Measurements from ENCODE around the gene FAM193B. TPM values are rescaled to one million over a fixed set of nuclear protein-coding genes. Genes with fewer than 3 reads are reported as not detected.

Gene FAM193B
- total and polyA plus RNA-seq, 9 of the 15 experiments (the other 6 are each of a cell fraction or from before 2014, with no cell fraction given): 4.4 to 76.4 (median 37.3) TPM

DNA sequence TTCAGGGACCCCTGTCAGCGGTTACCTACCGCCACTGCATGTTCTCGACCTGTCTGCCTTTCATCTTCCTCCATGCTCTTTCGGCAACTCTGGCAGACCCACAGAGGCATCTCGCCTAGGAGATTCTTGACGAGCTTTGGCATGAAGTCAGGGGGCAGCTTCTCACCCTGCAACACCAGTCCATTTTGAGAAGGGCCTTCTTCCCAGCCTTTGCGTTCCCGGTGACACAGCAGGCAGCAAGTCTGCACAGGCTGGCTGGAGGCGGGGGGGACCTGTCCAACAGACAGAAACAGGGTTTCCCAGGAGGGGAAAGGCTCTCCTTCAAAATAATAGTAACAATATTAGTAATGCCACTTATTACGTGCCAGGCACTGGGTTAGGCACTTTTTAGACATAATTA, 15.5 kb downstream of the FAM193B start:
- Histone ChIP-seq H2AFZ (ENCODE audit: low read depth, low read length) (no peak overlapping the region), H3K4me2 (ENCODE audit: insufficient read depth, low read length) (no peak overlapping the region), H3K27me3 (ENCODE audit: control insufficient read depth in 2 of 2, insufficient read depth in 2 of 2, low read length in 2 of 2) (no peaks in the 10 kb centered on the region), H3K9me1 (ENCODE audit: control insufficient read depth, insufficient read depth, low read length) (no peaks in the 10 kb centered on the region), H3K36me3 (ENCODE audit: control insufficient read depth, insufficient read depth, low read length) (peaks cover 91% of the 10 kb centered on the region; the same call in 2 of the 3 replicates), H3K79me2 (ENCODE audit: control insufficient read depth, insufficient read depth, low read length) (peaks cover 17% of the 10 kb centered on the region; the same call in 2 of the 3 replicates), H3K4me1 (replicated peaks in 1 of 2; ENCODE audit: control insufficient read depth in 2 of 2, insufficient read depth in 2 of 2, low read length in 2 of 2) (no peaks in the 10 kb centered on the region), H3K4me3 (no peak overlapping the region), H3K9ac (ENCODE audit: insufficient read depth in 1 of 2, low read depth in 2 of 2, low read length in 2 of 2) (no peak overlapping the region), H4K20me1 (replicated peaks; ENCODE audit: control insufficient read depth, insufficient read depth, low read length) (0 out of 2 replicates have a peak, but pooled peaks cover 3% of the 10 kb centered on the region), H3K9me3 (replicated peaks; ENCODE audit: control insufficient read depth, insufficient read depth, low read depth, low read length) (no peaks in the 10 kb centered on the region), H3K27ac (ENCODE audit: extremely low read depth, low read depth, low read length) (no peak overlapping the region)
- intact Hi-C loops (cut with micrococcal nuclease): no loop called here
- WGBS (ENCODE audit: insufficient coverage, low coverage, missing lambda C conversion rate): 92% methylated on average over 9 of the region's 10 CpGs
- BruUV-seq (replicated peaks): no TSS peak
- ChIA-PET POLR2A (interaction anchor here (1.6 kb wide), 1 partner anchor 9 kb away, joined by 6 read pairs; no protein-coding TSS in a partner anchor), CTCF (ENCODE audit: low intra/inter-chr PET ratio) (no interaction called here)
- ATAC-seq (no peak), FAIRE-seq (no peak), DNase-seq (ENCODE audit: extremely low read depth in 1 of 4, low spot score in 3 of 4) (no peak)
- in situ Hi-C loops (cut with MboI): no loop called here
- TF ChIP-seq, protein P1, sequence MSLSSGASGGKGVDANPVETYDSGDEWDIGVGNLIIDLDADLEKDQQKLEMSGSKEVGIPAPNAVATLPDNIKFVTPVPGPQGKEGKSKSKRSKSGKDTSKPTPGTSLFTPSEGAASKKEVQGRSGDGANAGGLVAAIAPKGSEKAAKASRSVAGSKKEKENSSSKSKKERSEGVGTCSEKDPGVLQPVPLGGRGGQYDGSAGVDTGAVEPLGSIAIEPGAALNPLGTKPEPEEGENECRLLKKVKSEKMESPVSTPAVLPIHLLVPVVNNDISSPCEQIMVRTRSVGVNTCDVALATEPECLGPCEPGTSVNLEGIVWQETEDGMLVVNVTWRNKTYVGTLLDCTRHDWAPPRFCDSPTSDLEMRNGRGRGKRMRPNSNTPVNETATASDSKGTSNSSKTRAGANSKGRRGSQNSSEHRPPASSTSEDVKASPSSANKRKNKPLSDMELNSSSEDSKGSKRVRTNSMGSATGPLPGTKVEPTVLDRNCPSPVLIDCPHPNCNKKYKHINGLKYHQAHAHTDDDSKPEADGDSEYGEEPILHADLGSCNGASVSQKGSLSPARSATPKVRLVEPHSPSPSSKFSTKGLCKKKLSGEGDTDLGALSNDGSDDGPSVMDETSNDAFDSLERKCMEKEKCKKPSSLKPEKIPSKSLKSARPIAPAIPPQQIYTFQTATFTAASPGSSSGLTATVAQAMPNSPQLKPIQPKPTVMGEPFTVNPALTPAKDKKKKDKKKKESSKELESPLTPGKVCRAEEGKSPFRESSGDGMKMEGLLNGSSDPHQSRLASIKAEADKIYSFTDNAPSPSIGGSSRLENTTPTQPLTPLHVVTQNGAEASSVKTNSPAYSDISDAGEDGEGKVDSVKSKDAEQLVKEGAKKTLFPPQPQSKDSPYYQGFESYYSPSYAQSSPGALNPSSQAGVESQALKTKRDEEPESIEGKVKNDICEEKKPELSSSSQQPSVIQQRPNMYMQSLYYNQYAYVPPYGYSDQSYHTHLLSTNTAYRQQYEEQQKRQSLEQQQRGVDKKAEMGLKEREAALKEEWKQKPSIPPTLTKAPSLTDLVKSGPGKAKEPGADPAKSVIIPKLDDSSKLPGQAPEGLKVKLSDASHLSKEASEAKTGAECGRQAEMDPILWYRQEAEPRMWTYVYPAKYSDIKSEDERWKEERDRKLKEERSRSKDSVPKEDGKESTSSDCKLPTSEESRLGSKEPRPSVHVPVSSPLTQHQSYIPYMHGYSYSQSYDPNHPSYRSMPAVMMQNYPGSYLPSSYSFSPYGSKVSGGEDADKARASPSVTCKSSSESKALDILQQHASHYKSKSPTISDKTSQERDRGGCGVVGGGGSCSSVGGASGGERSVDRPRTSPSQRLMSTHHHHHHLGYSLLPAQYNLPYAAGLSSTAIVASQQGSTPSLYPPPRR (CRISPR knock-in tag; IDR thresholded peaks at IDR 0.05; ENCODE audit: borderline replicate concordance): no peak
- no peak for TF ChIP-seq ESRRB (CRISPR knock-in tag; IDR thresholded peaks at IDR 0.05; ENCODE audit: borderline replicate concordance)
- TF ChIP-seq ELF4 (CRISPR knock-in tag; IDR thresholded peaks at IDR 0.05): no peak
- TF ChIP-seq, protein P2, sequence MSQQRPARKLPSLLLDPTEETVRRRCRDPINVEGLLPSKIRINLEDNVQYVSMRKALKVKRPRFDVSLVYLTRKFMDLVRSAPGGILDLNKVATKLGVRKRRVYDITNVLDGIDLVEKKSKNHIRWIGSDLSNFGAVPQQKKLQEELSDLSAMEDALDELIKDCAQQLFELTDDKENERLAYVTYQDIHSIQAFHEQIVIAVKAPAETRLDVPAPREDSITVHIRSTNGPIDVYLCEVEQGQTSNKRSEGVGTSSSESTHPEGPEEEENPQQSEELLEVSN (IDR thresholded peaks at IDR 0.05; ENCODE audit: borderline replicate concordance in 1 of 2, extremely low read depth in 1 of 2, insufficient read depth in 1 of 2, insufficient read length in 1 of 2, low read depth in 1 of 2, low read length in 1 of 2, poor library complexity in 1 of 2, severe bottlenecking in 1 of 2): no peak
- TF ChIP-seq COPS2 (conservative IDR thresholded peaks at IDR 0.05): no peak
- TF ChIP-seq HNRNPL (IDR thresholded peaks at IDR 0.05; ENCODE audit: low read depth, low read length): no peak
- TF ChIP-seq ZNF184 (CRISPR knock-in tag; IDR thresholded peaks at IDR 0.05): no peak
- TF ChIP-seq, protein P3, sequence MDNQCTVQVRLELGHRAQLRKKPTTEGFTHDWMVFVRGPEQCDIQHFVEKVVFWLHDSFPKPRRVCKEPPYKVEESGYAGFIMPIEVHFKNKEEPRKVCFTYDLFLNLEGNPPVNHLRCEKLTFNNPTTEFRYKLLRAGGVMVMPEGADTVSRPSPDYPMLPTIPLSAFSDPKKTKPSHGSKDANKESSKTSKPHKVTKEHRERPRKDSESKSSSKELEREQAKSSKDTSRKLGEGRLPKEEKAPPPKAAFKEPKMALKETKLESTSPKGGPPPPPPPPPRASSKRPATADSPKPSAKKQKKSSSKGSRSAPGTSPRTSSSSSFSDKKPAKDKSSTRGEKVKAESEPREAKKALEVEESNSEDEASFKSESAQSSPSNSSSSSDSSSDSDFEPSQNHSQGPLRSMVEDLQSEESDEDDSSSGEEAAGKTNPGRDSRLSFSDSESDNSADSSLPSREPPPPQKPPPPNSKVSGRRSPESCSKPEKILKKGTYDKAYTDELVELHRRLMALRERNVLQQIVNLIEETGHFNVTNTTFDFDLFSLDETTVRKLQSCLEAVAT (IDR thresholded peaks at IDR 0.05): no peak
- no peak for TF ChIP-seq PTBP1 (IDR thresholded peaks at IDR 0.05; ENCODE audit: low read depth, low read length)
- TF ChIP-seq KLF13 (tag; IDR thresholded peaks at IDR 0.05; ENCODE audit: borderline replicate concordance, low read depth): no peak
- TF ChIP-seq, protein P4, sequence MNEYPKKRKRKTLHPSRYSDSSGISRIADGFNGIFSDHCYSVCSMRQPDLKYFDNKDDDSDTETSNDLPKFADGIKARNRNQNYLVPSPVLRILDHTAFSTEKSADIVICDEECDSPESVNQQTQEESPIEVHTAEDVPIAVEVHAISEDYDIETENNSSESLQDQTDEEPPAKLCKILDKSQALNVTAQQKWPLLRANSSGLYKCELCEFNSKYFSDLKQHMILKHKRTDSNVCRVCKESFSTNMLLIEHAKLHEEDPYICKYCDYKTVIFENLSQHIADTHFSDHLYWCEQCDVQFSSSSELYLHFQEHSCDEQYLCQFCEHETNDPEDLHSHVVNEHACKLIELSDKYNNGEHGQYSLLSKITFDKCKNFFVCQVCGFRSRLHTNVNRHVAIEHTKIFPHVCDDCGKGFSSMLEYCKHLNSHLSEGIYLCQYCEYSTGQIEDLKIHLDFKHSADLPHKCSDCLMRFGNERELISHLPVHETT (CRISPR knock-in tag; conservative IDR thresholded peaks at IDR 0.05 in 1 of 2, IDR thresholded peaks at IDR 0.05 in 1 of 2): no peak
- TF ChIP-seq CSDE1 (IDR thresholded peaks at IDR 0.05): no peak
- TF ChIP-seq CBFB (CRISPR knock-in tag; IDR thresholded peaks at IDR 0.05): no peak

Data from K562 (cell line).